ENCODE data around the gene FSTL3.
"Not testable (repeated sequence)": the region's sequence is repeated elsewhere in the genome, so short reads cannot be mapped to it uniquely, and the experiment has no call there.

FSTL3 gene

DNA sequence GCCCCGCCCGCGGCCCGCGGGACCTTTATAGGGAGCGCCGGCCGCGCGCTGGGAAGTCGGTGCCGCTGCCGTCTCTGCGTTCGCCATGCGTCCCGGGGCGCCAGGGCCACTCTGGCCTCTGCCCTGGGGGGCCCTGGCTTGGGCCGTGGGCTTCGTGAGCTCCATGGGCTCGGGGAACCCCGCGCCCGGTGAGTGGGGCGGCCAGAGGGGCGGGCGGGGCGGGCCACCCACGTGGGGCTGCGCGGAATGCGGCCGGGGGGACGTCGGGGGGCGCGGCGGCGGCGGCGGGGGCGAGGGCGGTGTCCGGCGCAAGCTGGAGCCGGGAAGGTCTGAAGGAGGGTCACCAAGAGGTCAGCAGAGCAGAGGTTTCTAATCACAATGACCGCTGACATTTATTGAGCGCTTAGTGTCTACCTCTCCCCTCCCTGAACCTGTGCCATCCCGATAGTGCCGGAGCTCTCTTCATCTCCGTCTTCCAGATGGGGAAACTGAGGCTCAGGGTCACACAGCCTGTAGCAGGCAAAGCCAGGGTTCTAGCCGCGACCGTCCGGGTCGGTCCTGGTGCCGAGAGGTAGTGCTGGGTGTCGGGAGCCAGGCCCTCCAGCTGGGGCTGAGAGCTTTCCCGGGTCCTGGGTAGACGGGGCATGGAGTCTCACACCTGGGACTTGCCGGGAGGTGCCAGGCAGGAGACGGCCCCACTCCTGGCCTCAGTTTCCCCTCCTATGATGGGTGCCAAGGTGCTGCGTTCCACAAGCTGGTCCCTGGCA is at the start of gene FSTL3:
Gene FSTL3 (plus strand): TSS at position 54 of the 767 bp plus-strand sequence. CDS start 32 bp downstream, at position 86.
- DNase-seq (ENCODE audit: low spot score) = no peak

DNA sequence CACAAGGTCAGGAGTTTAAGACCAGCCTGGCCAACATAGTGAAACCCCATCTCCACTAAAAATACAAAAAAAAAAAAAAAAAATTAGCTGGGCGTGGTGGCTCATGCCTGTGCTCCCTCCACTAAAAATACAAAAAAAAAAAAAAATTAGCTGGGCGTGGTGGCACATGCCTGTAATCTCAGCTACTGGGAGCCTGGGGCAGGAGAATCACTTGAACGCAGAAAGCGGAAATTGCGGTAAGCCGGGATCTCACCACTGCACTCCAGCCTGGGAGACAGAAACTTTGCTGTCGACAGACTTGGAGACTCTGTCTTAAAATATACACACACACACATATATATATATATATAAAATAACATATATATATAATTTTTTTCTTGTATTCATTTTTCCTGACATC is 49.6 kb upstream of the FSTL3 start:
- DNase-seq (ENCODE audit: low spot score) = not testable (repeated sequence)

GRCh38 chr19:628168-628567 is 48.0 kb upstream of the FSTL3 start:
- DNase-seq (ENCODE audit: low spot score) = no peak

- not testable (repeated sequence) for DNase-seq (ENCODE audit: low spot score)
Observed at GRCh38 chr19:629515-629914, 46.7 kb upstream of the FSTL3 start.

DNA sequence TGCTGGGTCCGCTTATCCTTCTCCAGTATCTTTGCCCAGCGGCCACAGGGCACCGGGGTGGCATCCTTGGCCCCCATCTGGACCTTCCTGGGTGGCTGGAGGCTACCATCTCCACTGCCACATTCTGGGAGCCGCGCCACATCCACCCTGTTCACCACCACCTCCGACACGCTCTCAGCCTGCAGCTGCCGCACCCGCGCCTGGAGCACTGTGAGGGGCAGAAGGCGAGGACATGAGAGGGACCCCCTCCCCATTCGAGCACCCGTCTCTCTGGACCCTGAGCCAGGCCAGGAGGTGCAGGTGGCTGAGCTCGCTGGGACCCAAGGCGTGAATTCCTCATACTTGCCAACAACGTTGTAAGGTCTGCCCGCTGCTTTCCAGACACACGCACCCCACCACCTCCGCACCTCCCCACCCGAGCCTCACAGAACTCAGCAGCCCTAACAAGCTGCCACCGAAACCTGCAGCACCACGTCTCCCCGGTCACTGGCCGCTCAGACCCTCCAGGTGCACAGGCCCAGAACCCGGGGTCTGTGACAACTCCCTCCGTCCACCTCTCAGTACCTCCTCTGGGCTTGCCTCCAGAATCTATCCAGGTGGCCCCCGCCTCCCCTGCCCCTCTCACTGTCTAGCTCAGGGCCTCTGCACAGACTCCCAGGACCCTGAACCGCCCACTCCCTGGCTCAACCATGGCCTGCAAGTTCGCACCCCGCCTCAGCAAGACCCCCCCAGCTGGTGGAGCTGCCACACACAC is 46.1 kb upstream of the FSTL3 start:
- DNase-seq (ENCODE audit: low spot score) = no peak

DNA sequence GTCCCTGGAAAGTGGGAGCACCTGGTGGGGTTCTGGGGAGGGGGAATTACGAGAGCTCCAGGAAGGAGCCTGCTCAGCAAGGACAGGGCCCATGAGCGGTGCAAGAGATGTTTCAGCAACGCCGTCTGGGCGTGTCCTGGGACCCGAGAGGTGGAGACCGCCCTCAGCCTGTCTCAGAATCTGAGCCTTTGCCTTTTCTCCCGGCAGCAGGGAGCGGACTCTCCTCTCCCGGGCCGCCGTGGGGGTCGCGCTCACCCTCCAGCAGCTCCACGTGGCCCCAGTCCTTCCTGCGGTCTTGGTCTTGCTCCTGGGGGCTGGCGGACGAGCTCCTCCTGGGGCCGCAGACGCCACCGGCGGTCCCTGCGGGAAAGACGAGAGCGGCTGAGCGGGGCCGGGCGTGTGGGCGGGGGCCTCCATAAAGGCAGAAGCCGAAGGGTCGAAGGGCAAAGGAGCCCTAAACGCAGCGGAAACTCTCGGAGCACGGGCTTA is 43.6 kb upstream of the FSTL3 start:
- DNase-seq (ENCODE audit: low spot score) = no peak

GRCh38 chr19:633068-633785 is 43.0 kb upstream of the FSTL3 start, which contains the start of gene POLRMT:
TSS of gene POLRMT (minus strand) at chr19:633537. CDS start at chr19:633512, 25 bp downstream.
- peak; percentile 98 for DNase-seq (ENCODE audit: low spot score)

DNA sequence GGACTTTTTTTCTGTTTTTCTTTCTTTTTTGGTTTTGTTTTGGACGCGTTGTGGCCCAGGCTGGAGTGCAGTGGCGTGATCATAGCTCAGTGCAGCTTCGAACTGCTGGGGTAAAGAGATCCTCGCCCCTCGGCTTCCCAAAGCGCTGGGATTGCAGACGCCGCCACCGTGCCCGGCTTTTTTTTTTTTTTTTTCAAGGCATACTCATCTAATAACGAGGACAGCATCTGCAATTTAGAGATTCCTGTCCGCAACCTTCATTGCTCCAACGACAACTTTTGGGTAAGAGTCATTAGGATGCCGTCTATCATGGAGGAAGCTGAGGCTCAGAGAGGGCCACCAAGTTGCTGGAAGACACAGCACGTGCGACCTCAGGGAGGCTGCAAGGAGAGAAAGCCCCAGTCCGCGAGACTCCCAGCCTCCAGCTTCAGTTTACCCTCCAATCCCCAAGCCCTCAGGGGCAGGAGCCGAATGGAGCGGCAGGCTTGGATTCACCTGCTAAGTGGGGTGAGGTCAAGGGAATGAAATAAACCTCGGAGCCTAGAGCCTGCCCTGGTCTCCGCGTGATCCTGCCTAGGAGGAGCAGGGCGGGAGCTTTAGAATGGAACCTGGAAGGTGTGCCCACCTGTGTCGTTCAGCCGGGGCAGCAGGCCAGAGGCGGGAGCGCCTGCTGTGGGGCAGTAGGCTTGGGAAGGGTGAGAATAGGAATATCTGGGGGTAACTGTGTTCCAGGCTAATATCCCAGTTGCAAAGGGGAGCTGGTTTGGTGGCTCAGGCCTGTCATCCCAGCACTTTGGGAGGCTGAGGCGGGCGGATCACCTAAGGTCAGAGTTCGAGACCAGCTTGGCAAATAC is 42.2 kb upstream of the FSTL3 start:
- DNase-seq (ENCODE audit: low spot score) = no peak

DNA sequence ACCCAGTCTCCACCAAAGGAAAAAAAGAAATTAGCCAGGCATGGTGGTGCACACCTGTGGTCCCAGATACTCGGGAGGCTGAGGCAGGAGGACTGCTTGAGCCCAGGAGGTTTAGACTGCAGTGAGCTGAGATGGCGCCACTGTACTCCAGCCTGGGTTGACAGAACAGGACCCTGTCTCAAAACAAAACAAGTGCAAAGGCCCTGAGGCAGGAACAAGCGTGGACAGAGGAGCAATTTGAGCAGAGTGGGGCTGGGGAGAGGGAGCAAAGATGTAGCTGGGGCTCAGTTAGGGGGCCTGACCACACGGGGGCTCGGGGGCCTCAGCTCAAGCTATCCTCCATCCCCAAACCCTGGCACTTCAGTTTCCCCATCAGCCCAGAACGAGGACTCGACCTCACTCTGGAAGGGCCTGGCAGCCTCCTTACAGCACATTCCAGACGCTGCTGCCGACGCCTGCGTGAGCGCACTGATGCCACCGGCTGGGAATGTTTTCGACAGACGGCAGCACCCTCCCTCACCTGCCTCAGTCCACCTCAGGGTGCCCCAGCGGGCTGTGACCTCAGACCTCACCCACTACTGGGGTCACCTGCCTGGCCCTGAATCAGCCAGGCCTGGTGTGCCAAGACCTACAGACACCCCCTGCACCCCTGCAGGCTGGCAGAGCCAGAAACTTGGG is 41.1 kb upstream of the FSTL3 start:
- DNase-seq (ENCODE audit: low spot score) = no peak

GRCh38 chr19:638906-639252 is 37.3 kb upstream of the FSTL3 start:
- no peak for DNase-seq (ENCODE audit: low spot score)

GRCh38 chr19:639253-640160 is 36.7 kb upstream of the FSTL3 start, which contains the start of gene FGF22:
TSS of gene FGF22 (plus strand) at chr19:639879. CDS start at chr19:639926, 47 bp downstream.
- peak; percentile 96 for DNase-seq (ENCODE audit: low spot score)

DNA sequence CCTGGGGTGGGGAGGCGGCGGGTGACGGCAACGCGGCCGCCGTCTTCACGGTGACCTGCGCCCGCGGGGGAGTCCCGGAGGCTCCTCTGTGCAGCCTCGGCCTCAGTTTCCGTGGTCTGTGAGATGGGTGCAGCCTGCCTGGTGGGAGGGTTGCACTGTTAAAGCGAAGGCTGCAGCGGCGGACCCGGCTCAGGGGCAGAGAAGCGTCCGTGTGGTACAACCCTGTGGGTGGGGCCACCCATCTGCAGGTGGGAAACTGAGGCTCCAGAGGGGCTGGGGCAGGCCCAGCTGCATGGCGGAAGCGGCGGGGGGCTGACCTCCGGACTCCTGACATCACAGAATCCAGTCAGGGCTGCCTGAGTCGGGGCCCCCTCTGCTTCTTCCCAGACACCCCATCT is 36.0 kb upstream of the FSTL3 start:
- no peak for DNase-seq (ENCODE audit: low spot score)

DNA sequence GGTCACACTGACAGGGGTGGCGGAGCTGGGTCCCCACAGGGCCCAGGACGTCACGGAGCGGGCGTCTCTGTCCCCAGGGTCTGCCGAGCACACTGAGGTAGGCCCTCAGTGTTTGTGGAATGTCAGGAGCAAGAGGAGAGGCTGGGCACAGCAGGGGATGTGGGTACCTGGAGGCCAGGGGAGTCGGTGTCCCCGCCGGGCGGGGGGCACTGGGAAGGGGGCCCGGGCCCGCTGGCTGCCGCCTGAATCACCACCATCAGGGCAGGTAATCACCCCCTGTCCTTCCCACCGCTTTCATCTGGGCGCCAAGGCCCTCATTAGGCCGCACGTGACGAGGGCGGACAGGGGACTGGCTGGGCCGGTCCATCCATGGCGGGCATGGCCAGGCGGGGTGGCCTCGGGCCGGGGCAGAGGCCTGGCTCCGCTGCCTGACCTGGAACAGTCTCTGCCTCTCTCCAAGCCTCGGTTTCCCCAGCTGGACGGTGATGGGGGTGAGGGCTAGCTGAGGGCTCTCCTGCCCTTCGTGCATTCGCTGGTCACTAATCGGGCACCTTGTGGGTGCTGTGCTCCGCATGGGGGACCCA is 35.5 kb upstream of the FSTL3 start:
- no peak for DNase-seq (ENCODE audit: low spot score)

DNA sequence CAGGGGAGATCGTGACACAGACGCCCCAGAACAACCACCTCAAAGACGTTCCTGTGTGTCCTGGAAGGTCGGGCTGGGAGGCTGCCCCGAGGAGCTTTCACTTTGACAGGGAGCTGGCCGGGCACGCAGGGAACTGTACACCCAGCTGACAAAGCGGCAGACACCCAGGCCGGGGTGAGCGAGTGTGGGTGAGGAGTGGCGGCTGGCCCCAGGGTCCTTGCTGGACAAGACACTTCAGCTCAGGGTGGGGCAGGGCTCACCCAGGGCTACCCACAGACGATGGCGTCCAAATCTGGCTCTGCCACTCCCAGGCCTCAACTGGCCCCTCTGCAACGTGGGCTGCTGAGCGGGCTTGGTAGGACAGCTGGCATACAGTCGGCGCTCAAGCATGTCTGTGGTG is 34.5 kb upstream of the FSTL3 start:
- no peak for DNase-seq (ENCODE audit: low spot score)

DNA sequence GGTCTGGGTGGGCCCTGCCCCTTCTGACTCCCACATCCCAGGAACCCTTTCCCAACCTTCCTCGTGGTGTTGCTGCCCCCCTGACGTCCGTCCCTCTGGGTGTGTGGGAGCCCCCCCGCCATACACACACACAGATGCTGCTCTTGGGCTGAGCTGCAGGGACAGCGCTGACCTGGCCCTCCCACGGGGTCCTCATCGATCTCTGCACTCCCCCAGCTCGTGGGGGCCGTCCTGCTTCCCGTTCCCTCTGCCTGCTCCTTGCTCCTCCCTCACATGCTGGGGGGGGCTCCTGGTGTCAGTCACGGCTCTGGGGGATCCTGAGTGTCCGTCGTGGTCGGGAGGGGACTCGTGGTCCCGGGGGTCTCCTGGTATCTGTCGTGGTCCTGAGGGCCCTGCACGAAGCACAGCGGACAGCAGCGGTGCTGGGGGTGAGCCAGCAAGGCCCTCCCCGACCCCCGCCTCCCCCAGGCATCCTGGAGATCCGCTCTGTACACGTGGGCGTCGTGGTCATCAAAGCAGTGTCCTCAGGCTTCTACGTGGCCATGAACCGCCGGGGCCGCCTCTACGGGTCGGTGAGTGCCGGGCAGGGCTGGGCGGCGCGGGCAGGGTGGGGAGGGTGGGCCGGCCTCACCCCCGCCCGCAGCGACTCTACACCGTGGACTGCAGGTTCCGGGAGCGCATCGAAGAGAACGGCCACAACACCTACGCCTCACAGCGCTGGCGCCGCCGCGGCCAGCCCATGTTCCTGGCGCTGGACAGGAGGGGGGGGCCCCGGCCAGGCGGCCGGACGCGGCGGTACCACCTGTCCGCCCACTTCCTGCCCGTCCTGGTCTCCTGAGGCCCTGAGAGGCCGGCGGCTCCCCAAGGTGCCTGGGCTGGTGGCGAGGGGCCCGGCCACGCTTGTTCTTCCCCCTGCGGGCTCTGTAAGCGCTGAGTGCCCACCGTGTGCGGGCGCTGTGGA is 33.1 kb upstream of the FSTL3 start:
- DNase-seq (ENCODE audit: low spot score) = no peak

DNA sequence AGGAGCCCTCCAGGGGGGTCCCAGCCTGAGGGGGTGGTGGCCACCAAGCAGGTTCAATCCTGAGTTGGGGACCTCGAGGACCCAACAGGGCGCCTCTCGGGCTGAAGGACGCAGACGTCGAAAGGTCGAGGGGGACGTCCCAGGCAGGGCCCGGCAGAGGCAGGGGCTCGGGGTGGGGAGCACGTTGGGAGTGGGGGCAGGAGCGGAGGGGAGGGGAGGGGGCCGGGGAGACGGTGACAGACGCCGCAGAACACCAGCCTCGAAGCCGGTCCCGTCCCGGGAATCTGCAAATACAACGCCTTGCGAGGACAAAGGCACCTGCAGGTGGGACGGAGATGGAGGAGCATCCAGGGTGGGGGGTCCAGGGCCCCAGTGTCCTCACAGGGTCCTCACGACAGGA is 32.5 kb upstream of the FSTL3 start:
- DNase-seq (ENCODE audit: low spot score) = no peak

GRCh38 chr19:644363-644762 is 31.8 kb upstream of the FSTL3 start:
- no peak for DNase-seq (ENCODE audit: low spot score)

- no peak for DNase-seq (ENCODE audit: low spot score)
Observed at GRCh38 chr19:644789-645188, 31.4 kb upstream of the FSTL3 start.
